OCI-LY1 (cell line): ENCODE results near the gene MACF1.

Source experiments
- H2AFZ ChIP-seq: fragments of 200-600 bp; sonication (generic), shearing (Covaris generic); 2 replicates; pipeline ENCODE4 v1.6.0; 2014; ENCODE audit warnings: antibody characterized with exemption, mild to moderate bottlenecking, low read length
- H3F3A ChIP-seq: fragments of 200-600 bp; sonication (generic), shearing (Covaris generic); 2 replicates; pipeline ENCODE4 v1.6.0; 2014; ENCODE audit warnings: mild to moderate bottlenecking, antibody characterized with exemption, low read length, moderate library complexity; ENCODE audit not compliant: insufficient read depth
- H3K27ac ChIP-seq: fragments of 200-600 bp; sonication (generic); 2 replicates; pipeline ENCODE4 v1.5.1; 2014; ENCODE audit warnings: low read length, mixed run types, mild to moderate bottlenecking, low read depth; ENCODE audit not compliant: poor library complexity, severe bottlenecking
- H3K27me3 ChIP-seq: fragments of 200-600 bp; sonication (generic); 2 replicates; pipeline ENCODE4 v1.6.0; 2014; ENCODE audit warnings: antibody characterized with exemption, mild to moderate bottlenecking, low read length, moderate library complexity; ENCODE audit not compliant: insufficient read depth
- H3K36me3 ChIP-seq: fragments of 200-600 bp; sonication (generic); 2 replicates; pipeline ENCODE4 v1.6.1; 2014; ENCODE audit warnings: mild to moderate bottlenecking, antibody characterized with exemption, low read length, moderate library complexity, mixed read lengths; ENCODE audit not compliant: insufficient read depth
- H3K4me1 ChIP-seq: fragments of 200-600 bp; sonication (generic); 2 replicates; pipeline ENCODE4 v1.5.1; 2014; ENCODE audit warnings: mild to moderate bottlenecking, low read length, moderate library complexity; ENCODE audit not compliant: insufficient read depth, severe bottlenecking
- H3K4me2 ChIP-seq: fragments of 200-600 bp; sonication (generic), shearing (Covaris generic); 2 replicates; pipeline ENCODE4 v1.6.1; 2014; ENCODE audit warnings: low read length
- H3K4me3 ChIP-seq: fragments of 200-600 bp; sonication (generic); 2 replicates; pipeline ENCODE4 v1.5.1; 2014; ENCODE audit warnings: low read length, low read depth, mild to moderate bottlenecking, mixed read lengths; ENCODE audit not compliant: poor library complexity, severe bottlenecking
- H3K79me2 ChIP-seq: fragments of 200-600 bp; shearing (Covaris generic); 2 replicates; pipeline ENCODE4 v1.6.1; 2016; ENCODE audit warnings: mixed run types, low read length, mixed read lengths; ENCODE audit not compliant: insufficient read depth
- H3K9ac ChIP-seq: fragments of 200-600 bp; sonication (generic), shearing (Covaris generic); 2 replicates; pipeline ENCODE4 v1.6.1; 2014; ENCODE audit warnings: mild to moderate bottlenecking, low read length, mixed read lengths
- H3K9me2 ChIP-seq: fragments of 200-600 bp; sonication (generic), shearing (Covaris generic); 2 replicates; pipeline ENCODE4 v1.6.1; 2014; ENCODE audit warnings: low read depth, mild to moderate bottlenecking, low read length, mixed read lengths
- H3K9me3 ChIP-seq: fragments of 200-600 bp; shearing (Covaris generic); 2 replicates; pipeline ENCODE4 v1.6.1; 2014; ENCODE audit warnings: low read length, mixed read lengths
- H4K20me1 ChIP-seq: fragments of 200-600 bp; sonication (generic), shearing (Covaris generic); 2 replicates; pipeline ENCODE4 v1.6.0; 2016; ENCODE audit warnings: mild to moderate bottlenecking, low read length; ENCODE audit not compliant: insufficient read depth
- CTCF ChIP-seq: fragments of 200-600 bp; sonication (generic), shearing (Covaris generic); IDR thresholded peaks from 2 replicates; pipeline ENCODE4 v1.5.1; 2017; ENCODE audit warnings: mild to moderate bottlenecking, antibody characterized with exemption, low read length, moderate library complexity, mixed read lengths
- EZH2 ChIP-seq: fragments of 200-600 bp; sonication (generic), shearing (Covaris generic); IDR thresholded peaks from 2 replicates; pipeline ENCODE4 v1.8.0; 2017; ENCODE audit warnings: borderline replicate concordance, mixed run types, mild to moderate bottlenecking, antibody characterized with exemption, low read length, moderate library complexity, mixed read lengths

MACF1 gene

GRCh38 chr1:39370602-39371001, 166.1 kb downstream of the MACF1 start:
- no peaks in the 10 kb centered on the region for H4K20me1 ChIP-seq
- peaks cover 10% of the 10 kb centered on the region for H3K4me1 ChIP-seq
- no peaks in the 10 kb centered on the region for H3F3A ChIP-seq
- H3K27ac ChIP-seq, result no peak overlapping the region
- no peak overlapping the region for H3K4me3 ChIP-seq
- H3K9ac ChIP-seq, result no peak overlapping the region
- no peak for TF ChIP-seq EZH2
- no peak for TF ChIP-seq CTCF
- H3K4me2 ChIP-seq, result no peak overlapping the region
- no peak overlapping the region for H2AFZ ChIP-seq
- H3K9me2 ChIP-seq, result no peaks in the 10 kb centered on the region
- H3K79me2 ChIP-seq, result no peaks in the 10 kb centered on the region
- no peaks in the 10 kb centered on the region for H3K9me3 ChIP-seq
- peaks cover 58% of the 10 kb centered on the region for H3K36me3 ChIP-seq
- H3K27me3 ChIP-seq, result no peaks in the 10 kb centered on the region

GRCh38 chr1:39372105-39372504, 167.6 kb downstream of the MACF1 start:
- Histone ChIP-seq H3K4me1 (peaks cover 10% of the 10 kb centered on the region), H3K27ac (no peak overlapping the region), H3F3A (no peaks in the 10 kb centered on the region), H4K20me1 (no peaks in the 10 kb centered on the region), H3K4me2 (no peak overlapping the region), H3K9ac (no peak overlapping the region), H3K9me2 (no peaks in the 10 kb centered on the region), H3K9me3 (no peaks in the 10 kb centered on the region), H3K27me3 (no peaks in the 10 kb centered on the region), H3K79me2 (no peaks in the 10 kb centered on the region), H3K4me3 (no peak overlapping the region), H2AFZ (no peak overlapping the region), H3K36me3 (peaks cover 61% of the 10 kb centered on the region)
- no peak for TF ChIP-seq EZH2
- TF ChIP-seq CTCF, result no peak

GRCh38 chr1:39376656-39377055, 172.2 kb downstream of the MACF1 start:
- Histone ChIP-seq H3K4me2 (no peak overlapping the region), H3K9me3 (no peaks in the 10 kb centered on the region), H3K36me3 (peaks cover 51% of the 10 kb centered on the region), H2AFZ (no peak overlapping the region), H3K79me2 (no peaks in the 10 kb centered on the region), H3K4me1 (no peaks in the 10 kb centered on the region), H3K27me3 (no peaks in the 10 kb centered on the region), H3F3A (no peaks in the 10 kb centered on the region), H3K4me3 (no peak overlapping the region), H3K9me2 (no peaks in the 10 kb centered on the region), H3K27ac (no peak overlapping the region), H4K20me1 (no peaks in the 10 kb centered on the region), H3K9ac (no peak overlapping the region)
- no peak for TF ChIP-seq EZH2
- no peak for TF ChIP-seq CTCF
